MCF 10A (cell line): ENCODE data around the gene CD151. TPM values are rescaled to one million over a fixed set of nuclear protein-coding genes. Genes with fewer than 3 reads are reported as not detected.

Source experiments
- BruUV-seq: library from RNA; stranded (reverse); fragments of 400-500 nt; replicated peaks from 2 replicates; lab custom pipeline; 2021; lab: Mats Ljungman, UMichigan
- CTCF ChIA-PET: fragments of 300-600 bp; sonication (Branson Sonifier 250); formaldehyde crosslinking; extraction: SDS; loops from one replicate; lab custom pipeline; 2021; ENCODE audit warnings: antibody characterized with exemption, inconsistent platforms; lab: Yijun Ruan, JAX
- POLR2A ChIA-PET: fragments of 300-600, 350-650 bp; sonication (Branson Sonifier 250); formaldehyde crosslinking; extraction: SDS; loops from one replicate; lab custom pipeline; 2020; ENCODE audit warnings: antibody characterized with exemption, inconsistent platforms; lab: Yijun Ruan, JAX
- DNase-seq: peaks from one replicate; pipeline ENCODE4 v3.0.0-alpha.2; 2018; ENCODE audit not compliant: unreplicated experiment
- H3K27ac Mint-ChIP-seq: one replicate; pipeline ENCODE4 v1.8.0; 2022; ENCODE audit warnings: mild to moderate bottlenecking, low read depth, mixed read lengths; ENCODE audit not compliant: unreplicated experiment
- H3K27me3 Mint-ChIP-seq: one replicate; pipeline ENCODE4 v1.8.0; 2022; ENCODE audit warnings: mixed read lengths; ENCODE audit not compliant: insufficient read depth, unreplicated experiment
- H3K36me3 Mint-ChIP-seq: one replicate; pipeline ENCODE4 v1.8.0; 2022; ENCODE audit warnings: mild to moderate bottlenecking, moderate library complexity, mixed read lengths; ENCODE audit not compliant: insufficient read depth, unreplicated experiment
- H3K4me1 Mint-ChIP-seq: one replicate; pipeline ENCODE4 v1.8.0; 2022; ENCODE audit warnings: mixed read lengths; ENCODE audit not compliant: insufficient read depth, unreplicated experiment
- H3K4me3 Mint-ChIP-seq: one replicate; pipeline ENCODE4 v1.8.0; 2022; ENCODE audit warnings: mild to moderate bottlenecking, moderate library complexity, mixed read lengths; ENCODE audit not compliant: unreplicated experiment
- H3K9me3 Mint-ChIP-seq: one replicate; pipeline ENCODE4 v1.8.0; 2022; ENCODE audit warnings: mixed read lengths; ENCODE audit not compliant: unreplicated experiment
- intact Hi-C: fragments of 100-400 bp; cut with micrococcal nuclease; formaldehyde crosslinking; loops from 2 replicates; pipeline ENCODE4 v1.14.1; 2022
- total RNA-seq: library from RNA; stranded (reverse); gene quantifications from 2 replicates; pipeline ENCODE4 v1.2.3, GENCODE V29; 2022
- TF ChIP-seq, protein P1 (sequence below): fragments of 200-600 bp; IDR thresholded peaks from one replicate; pipeline ENCODE4 v1.8.0; 2022; ENCODE audit warnings: antibody characterized with exemption, mild to moderate bottlenecking; ENCODE audit not compliant: unreplicated experiment

Gene CD151
- total RNA-seq, 1 experiment from 2014 or later = 412 TPM

DNA sequence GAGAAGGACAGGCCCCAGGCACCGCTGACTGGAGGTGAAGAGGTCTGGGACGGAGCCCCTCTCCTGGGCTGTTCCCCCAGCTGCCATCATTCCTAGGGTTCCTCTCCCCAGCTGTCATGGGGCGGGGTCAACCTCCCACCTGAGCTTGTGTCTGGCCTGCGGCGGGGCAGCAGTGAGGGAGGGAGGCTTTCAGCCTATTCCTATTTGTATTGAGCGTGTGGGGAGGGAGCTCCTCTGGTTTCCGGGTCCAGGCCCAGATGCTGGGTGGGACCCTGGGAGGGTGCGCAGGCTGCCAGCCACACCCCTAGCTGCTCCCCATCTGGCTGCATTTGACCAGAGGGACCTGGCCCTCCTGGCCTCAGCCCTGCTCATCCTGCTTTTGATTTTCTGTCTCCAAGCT is 23.6 kb downstream of the CD151 start:
- DNase-seq = no peak
- Mint-ChIP-seq H3K4me3 (no peak overlapping the region), H3K27me3 (no peaks in the 10 kb centered on the region), H3K36me3 (peaks cover 14% of the 10 kb centered on the region), H3K27ac (no peak overlapping the region), H3K9me3 (no peaks in the 10 kb centered on the region), H3K4me1 (no peaks in the 10 kb centered on the region)
- no TSS peak for BruUV-seq
- CTCF ChIA-PET = interaction anchor here (1.3 kb wide), 1 partner anchor 8 kb away, joined by 4 read pairs; no protein-coding TSS in a partner anchor
- intact Hi-C loops = no loop called here
- POLR2A ChIA-PET = interaction anchor here (0.6 to 1.4 kb wide), 3 partner anchors 9 to 394 kb away, joined by 3 to 4 read pairs (median 3); no protein-coding TSS in a partner anchor
- TF ChIP-seq, protein P1, sequence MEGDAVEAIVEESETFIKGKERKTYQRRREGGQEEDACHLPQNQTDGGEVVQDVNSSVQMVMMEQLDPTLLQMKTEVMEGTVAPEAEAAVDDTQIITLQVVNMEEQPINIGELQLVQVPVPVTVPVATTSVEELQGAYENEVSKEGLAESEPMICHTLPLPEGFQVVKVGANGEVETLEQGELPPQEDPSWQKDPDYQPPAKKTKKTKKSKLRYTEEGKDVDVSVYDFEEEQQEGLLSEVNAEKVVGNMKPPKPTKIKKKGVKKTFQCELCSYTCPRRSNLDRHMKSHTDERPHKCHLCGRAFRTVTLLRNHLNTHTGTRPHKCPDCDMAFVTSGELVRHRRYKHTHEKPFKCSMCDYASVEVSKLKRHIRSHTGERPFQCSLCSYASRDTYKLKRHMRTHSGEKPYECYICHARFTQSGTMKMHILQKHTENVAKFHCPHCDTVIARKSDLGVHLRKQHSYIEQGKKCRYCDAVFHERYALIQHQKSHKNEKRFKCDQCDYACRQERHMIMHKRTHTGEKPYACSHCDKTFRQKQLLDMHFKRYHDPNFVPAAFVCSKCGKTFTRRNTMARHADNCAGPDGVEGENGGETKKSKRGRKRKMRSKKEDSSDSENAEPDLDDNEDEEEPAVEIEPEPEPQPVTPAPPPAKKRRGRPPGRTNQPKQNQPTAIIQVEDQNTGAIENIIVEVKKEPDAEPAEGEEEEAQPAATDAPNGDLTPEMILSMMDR = no peak

DNA sequence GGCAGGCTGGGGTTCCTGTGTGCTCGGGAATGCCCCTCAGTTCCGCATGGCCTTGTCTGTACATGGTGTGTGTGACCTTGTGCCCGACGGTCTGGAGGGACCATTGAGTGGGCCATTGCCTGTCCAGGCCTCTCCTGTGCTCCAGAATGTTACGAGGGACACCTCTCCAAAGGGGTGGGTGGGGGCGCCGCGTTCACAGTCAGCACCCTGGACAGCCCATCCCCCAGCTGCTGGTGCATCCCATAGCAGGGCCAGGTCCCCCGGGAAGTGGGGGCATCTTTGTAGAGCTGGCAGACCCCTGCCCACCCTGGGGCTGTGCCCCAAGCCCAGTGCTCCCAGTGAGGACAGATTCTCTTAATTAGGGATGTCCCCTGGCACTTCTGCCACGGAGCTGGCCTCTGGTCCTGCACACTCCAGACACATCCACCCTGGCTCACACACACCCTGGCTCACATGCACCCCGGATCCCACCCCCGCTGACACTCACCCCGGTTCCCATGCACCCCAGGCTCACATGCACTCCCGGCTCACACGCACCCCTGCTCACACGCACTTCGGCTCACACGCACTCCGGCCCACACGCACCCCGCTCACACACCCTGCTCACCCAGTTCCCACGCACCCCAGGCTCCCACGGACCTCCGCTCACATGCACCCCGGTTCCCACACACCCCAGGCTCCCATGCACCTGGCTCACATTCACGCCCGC is 25.5 kb downstream of the CD151 start:
- Mint-ChIP-seq H3K27me3 (no peaks in the 10 kb centered on the region), H3K36me3 (peaks cover 24% of the 10 kb centered on the region), H3K4me1 (no peaks in the 10 kb centered on the region), H3K27ac (no peak overlapping the region), H3K9me3 (no peaks in the 10 kb centered on the region), H3K4me3 (no peak overlapping the region)
- intact Hi-C loops = no loop called here
- TF ChIP-seq, protein P1 = no peak
- ChIA-PET CTCF (interaction anchor here (0.5 to 1.4 kb wide), 3 partner anchors 11 to 195 kb away, joined by 3 to 4 read pairs (median 3); no protein-coding TSS in a partner anchor), POLR2A (interaction anchor here (0.6 kb wide), 1 partner anchor 18 kb away, joined by 3 read pairs; no protein-coding TSS in a partner anchor)
- BruUV-seq = no TSS peak
- no peak for DNase-seq

DNA sequence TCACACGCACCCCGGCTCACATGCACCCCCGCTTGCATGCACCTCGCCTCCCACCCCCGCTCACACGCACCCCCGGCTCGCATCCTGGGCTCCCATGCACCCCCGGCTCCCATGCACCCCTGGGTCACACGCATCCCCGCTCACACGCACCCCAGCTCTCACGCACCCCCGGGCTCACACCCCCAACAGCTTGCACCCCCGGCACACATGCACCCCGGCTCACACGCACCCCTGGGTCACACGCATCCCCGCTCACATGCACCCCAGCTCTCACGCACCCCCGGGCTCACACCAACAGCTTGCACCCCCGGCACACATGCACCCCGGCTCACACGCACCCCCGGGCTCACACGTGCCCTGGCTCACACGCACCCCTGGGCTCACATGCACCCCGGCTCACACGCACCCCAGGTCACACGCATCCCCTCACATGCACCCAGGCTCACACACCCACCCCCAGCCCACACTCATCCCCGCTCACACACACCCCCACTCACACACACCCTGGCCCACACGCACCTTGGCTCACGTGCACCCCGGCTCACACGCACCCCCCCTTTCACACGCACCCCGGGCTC is 26.1 kb downstream of the CD151 start:
- CTCF ChIA-PET = interaction anchor here (0.5 to 1.4 kb wide), 3 partner anchors 11 to 194 kb away, joined by 3 to 4 read pairs (median 3); no protein-coding TSS in a partner anchor
- H3K27me3 Mint-ChIP-seq = no peaks in the 10 kb centered on the region
- DNase-seq = no peak
- no peak overlapping the region for H3K27ac Mint-ChIP-seq
- POLR2A ChIA-PET = interaction anchor here (0.6 to 1.4 kb wide), 2 partner anchors 12 to 17 kb away, joined by 3 to 4 read pairs; no protein-coding TSS in a partner anchor
- intact Hi-C loops = no loop called here
- H3K4me1 Mint-ChIP-seq = no peaks in the 10 kb centered on the region
- no peak overlapping the region for H3K4me3 Mint-ChIP-seq
- TF ChIP-seq, protein P1 = no peak
- BruUV-seq = no TSS peak
- no peaks in the 10 kb centered on the region for H3K9me3 Mint-ChIP-seq
- H3K36me3 Mint-ChIP-seq = peaks cover 27% of the 10 kb centered on the region
